ENCODE measurements around the gene ANXA6. TPM values are rescaled to one million over a fixed set of nuclear protein-coding genes. Genes with fewer than 3 reads are reported as not detected.

ANXA6 gene
- total and polyA plus RNA-seq, 10 donors = 141 to 295 (median 185) TPM

GRCh38 chr5:151153766-151154272 is 3.8 kb downstream of the ANXA6 start:
- TF ChIP-seq POLR2AphosphoS5 (IDR thresholded peaks at IDR 0.05) (no peak), POLR2A (IDR thresholded peaks at IDR 0.05) (no peak), CTCF (IDR thresholded peaks at IDR 0.05 in 8 of 11, conservative IDR thresholded peaks at IDR 0.05 in 3 of 11) (no peak)
- intact Hi-C loops (cut with DNase I; ENCODE audit: low total_unique reads) = no loop called here
- Histone ChIP-seq H3K36me3 (peaks cover 0 to 12% (median 0%) of the 10 kb centered on the region in 6 donors), H3K27me3 (replicated peaks in 1 of 7) (no peaks in the 10 kb centered on the region), H3K9me3 (no peaks in the 10 kb centered on the region), H3K4me3 (peak overlapping the region in 1 of 8 donors; percentile 21), H3K27ac (peak overlapping the region in 5 of 8 donors; percentile 90 to 96 (median 93)), H3K4me1 (peaks cover 74 to 97% (median 96%) of the 10 kb centered on the region in 6 donors)
- no peak for DNase-seq
- 63 to 75% (median 71%) methylated on average over 3 of the region's 3 CpGs for whole genome bisulfite sequencing, 5 donors

- Histone ChIP-seq H3K27ac (peak overlapping the region in 6 of 8 donors; percentile 37 to 96 (median 92)), H3K36me3 (peaks cover 0 to 14% (median 0%) of the 10 kb centered on the region in 6 donors), H3K4me1 (peaks cover 72 to 97% (median 96%) of the 10 kb centered on the region in 6 donors), H3K27me3 (replicated peaks in 1 of 7) (no peaks in the 10 kb centered on the region), H3K9me3 (no peaks in the 10 kb centered on the region), H3K4me3 (peak overlapping the region in 1 of 8 donors; percentile 21)
- TF ChIP-seq POLR2A (IDR thresholded peaks at IDR 0.05) = no peak
- no peak for TF ChIP-seq CTCF (IDR thresholded peaks at IDR 0.05 in 8 of 11, conservative IDR thresholded peaks at IDR 0.05 in 3 of 11)
- TF ChIP-seq POLR2AphosphoS5 (IDR thresholded peaks at IDR 0.05) = no peak
- WGBS, 5 donors = 65 to 84% (median 77%) methylated on average over 3 of the region's 3 CpGs
- DNase-seq = no peak
- intact Hi-C loops (cut with DNase I; ENCODE audit: low total_unique reads) = no loop called here
Measured at GRCh38 chr5:151153300-151153699, 4.3 kb downstream of the ANXA6 start.

- Histone ChIP-seq H3K4me1 (peaks cover 73 to 100% (median 99%) of the 10 kb centered on the region in 6 donors), H3K27ac (peak overlapping the region; percentile 66 to 96 (median 82)), H3K36me3 (peaks cover 0 to 29% (median 9%) of the 10 kb centered on the region in 6 donors), H3K4me3 (peak overlapping the region in 1 of 8 donors; percentile 52), H3K9me3 (no peaks in the 10 kb centered on the region), H3K27me3 (replicated peaks in 1 of 7) (no peaks in the 10 kb centered on the region)
- no peak for DNase-seq
- intact Hi-C loops (cut with DNase I; ENCODE audit: low total_unique reads) = no loop called here
- TF ChIP-seq POLR2AphosphoS5 (IDR thresholded peaks at IDR 0.05) (peak in 1 of 3 donors; percentile 53), POLR2A (IDR thresholded peaks at IDR 0.05) (no peak), CTCF (IDR thresholded peaks at IDR 0.05 in 8 of 11, conservative IDR thresholded peaks at IDR 0.05 in 3 of 11) (no peak)
- 16 to 37% (median 20%) methylated on average over 5 of the region's 5 CpGs for WGBS, 5 donors
Measured at GRCh38 chr5:151151793-151152192, 5.8 kb downstream of the ANXA6 start.

- peaks cover 78 to 100% (median 99%) of the 10 kb centered on the region in 6 donors for H3K4me1 ChIP-seq
- H3K4me3 ChIP-seq = peak overlapping the region in 2 of 8 donors; percentile 13 to 52
- TF ChIP-seq CTCF (IDR thresholded peaks at IDR 0.05 in 8 of 11, conservative IDR thresholded peaks at IDR 0.05 in 3 of 11) (no peak), POLR2AphosphoS5 (IDR thresholded peaks at IDR 0.05) (no peak), POLR2A (IDR thresholded peaks at IDR 0.05) (no peak)
- no peaks in the 10 kb centered on the region for H3K9me3 ChIP-seq
- peak overlapping the region; percentile 66 to 96 (median 82) for H3K27ac ChIP-seq
- 18 to 39% (median 21%) methylated on average over 2 of the region's 2 CpGs for WGBS, 5 donors
- no peaks in the 10 kb centered on the region for H3K27me3 ChIP-seq (replicated peaks in 1 of 7)
- peaks cover 0 to 34% (median 15%) of the 10 kb centered on the region in 6 donors for H3K36me3 ChIP-seq
- intact Hi-C loops (cut with DNase I; ENCODE audit: low total_unique reads) = no loop called here
- no peak for DNase-seq
Measured at GRCh38 chr5:151151263-151151660, 6.3 kb downstream of the ANXA6 start.
